IPS-18a (cell line): ENCODE results near the gene GH2.
"Not testable (repeated sequence)": the region's sequence is repeated elsewhere in the genome, so short reads cannot be mapped to it uniquely, and the experiment has no call there.

Experiments
- H3K27ac ChIP-seq: one replicate; pipeline ENCODE4 v1.5.1; 2013; ENCODE audit warnings: low read length
- H3K27me3 ChIP-seq: one replicate; pipeline ENCODE4 v1.6.1; 2013; ENCODE audit warnings: mild to moderate bottlenecking, low read length; ENCODE audit not compliant: control insufficient read depth, insufficient read depth
- H3K36me3 ChIP-seq: one replicate; pipeline ENCODE4 v1.6.1; 2013; ENCODE audit warnings: low read depth, low read length; ENCODE audit not compliant: control insufficient read depth
- H3K4me1 ChIP-seq: one replicate; pipeline ENCODE4 v1.6.1; 2013; ENCODE audit warnings: low read depth, low read length; ENCODE audit not compliant: control insufficient read depth
- H3K4me3 ChIP-seq: one replicate; pipeline ENCODE4 v1.5.1; 2013; ENCODE audit warnings: low read length
- H3K9ac ChIP-seq: one replicate; pipeline ENCODE4 v1.6.1; 2013; ENCODE audit warnings: mild to moderate bottlenecking, low read length, moderate library complexity
- H3K9me3 ChIP-seq: one replicate; pipeline ENCODE4 v1.6.1; 2013; ENCODE audit warnings: low read depth, low read length; ENCODE audit not compliant: control insufficient read depth

Gene GH2

GRCh38 chr17:63843910-63844677, 37.6 kb downstream of the GH2 start:
- no peaks in the 10 kb centered on the region for H3K9me3 ChIP-seq
- peaks cover 40% of the 10 kb centered on the region for H3K27me3 ChIP-seq
- no peaks in the 10 kb centered on the region for H3K36me3 ChIP-seq
- peaks cover 14% of the 10 kb centered on the region for H3K4me1 ChIP-seq
- no peak overlapping the region for H3K9ac ChIP-seq
- no peak overlapping the region for H3K4me3 ChIP-seq
- H3K27ac ChIP-seq, result no peak overlapping the region

GRCh38 chr17:63843387-63843888, 38.3 kb downstream of the GH2 start:
- not testable (repeated sequence) for H3K9me3 ChIP-seq, H3K27ac ChIP-seq, H3K36me3 ChIP-seq
- H3K4me3 ChIP-seq, result peak overlapping the region; percentile 94
- H3K27me3 ChIP-seq, result peaks cover 37% of the 10 kb centered on the region
- peaks cover 21% of the 10 kb centered on the region for H3K4me1 ChIP-seq
- H3K9ac ChIP-seq, result peak overlapping the region; percentile 5

GRCh38 chr17:63842540-63843386, 39.0 kb downstream of the GH2 start, which contains the start of gene SMARCD2:
Gene SMARCD2 (minus strand): TSS chr17:63842685. CDS start chr17:63842674, 11 bp downstream.
- peaks cover 22% of the 10 kb centered on the region for H3K4me1 ChIP-seq
- no peak within 1 kb of the TSS for H3K27ac ChIP-seq

GRCh38 chr17:63842173-63842539, 39.6 kb downstream of the GH2 start:
- H3K36me3 ChIP-seq, result no peaks in the 10 kb centered on the region
- peak overlapping the region; percentile 94 for H3K4me3 ChIP-seq
- no peaks in the 10 kb centered on the region for H3K9me3 ChIP-seq
- peak overlapping the region; percentile 77 for H3K9ac ChIP-seq
- H3K27me3 ChIP-seq, result peaks cover 25% of the 10 kb centered on the region
- H3K4me1 ChIP-seq, result peaks cover 22% of the 10 kb centered on the region
- no peak overlapping the region for H3K27ac ChIP-seq

More at GRCh38 chr17:63842540-63843386, 39.0 kb downstream of the GH2 start, which contains the start of gene SMARCD2:
- Histone ChIP-seq H3K27me3 (peaks cover 31% of the 10 kb centered on the region), H3K9ac (peak within 1 kb of the TSS; percentile 77), H3K9me3 (no peaks in the 10 kb centered on the region), H3K36me3 (no peaks in the 10 kb centered on the region), H3K4me3 (peak within 1 kb of the TSS; percentile 94)

- peaks cover 4% of the 10 kb centered on the region for H3K36me3 ChIP-seq
- H3K9me3 ChIP-seq, result no peaks in the 10 kb centered on the region
- peaks cover 22% of the 10 kb centered on the region for H3K4me1 ChIP-seq
- H3K4me3 ChIP-seq, result peak overlapping the region; percentile 94
- peaks cover 19% of the 10 kb centered on the region for H3K27me3 ChIP-seq
- H3K9ac ChIP-seq, result peak overlapping the region; percentile 77
- no peak overlapping the region for H3K27ac ChIP-seq
These were observed 40.2 kb downstream of the GH2 start for GRCh38 chr17:63841350-63842172.

GRCh38 chr17:63840591-63841349, 41.0 kb downstream of the GH2 start:
- Histone ChIP-seq H3K9me3 (no peaks in the 10 kb centered on the region), H3K27me3 (peaks cover 11% of the 10 kb centered on the region), H3K27ac (no peak overlapping the region), H3K4me3 (peak overlapping the region; percentile 94), H3K4me1 (peaks cover 22% of the 10 kb centered on the region), H3K9ac (no peak overlapping the region), H3K36me3 (peaks cover 4% of the 10 kb centered on the region)

- Histone ChIP-seq H3K4me3 (peak overlapping the region; percentile 21), H3K27ac (peak overlapping the region; percentile 54), H3K9me3 (no peaks in the 10 kb centered on the region), H3K4me1 (peaks cover 22% of the 10 kb centered on the region), H3K36me3 (peaks cover 12% of the 10 kb centered on the region), H3K27me3 (no peaks in the 10 kb centered on the region), H3K9ac (peak overlapping the region; percentile 36)
These were observed 43.0 kb downstream of the GH2 start for GRCh38 chr17:63838631-63839171.

GRCh38 chr17:63837962-63838600, 43.7 kb downstream of the GH2 start:
- Histone ChIP-seq H3K4me1 (peaks cover 22% of the 10 kb centered on the region), H3K4me3 (no peak overlapping the region), H3K9me3 (no peaks in the 10 kb centered on the region), H3K36me3 (peaks cover 19% of the 10 kb centered on the region), H3K9ac (no peak overlapping the region), H3K27me3 (no peaks in the 10 kb centered on the region), H3K27ac (no peak overlapping the region)

GRCh38 chr17:63837480-63837879, 44.3 kb downstream of the GH2 start:
- no peak overlapping the region for H3K27ac ChIP-seq
- no peak overlapping the region for H3K9ac ChIP-seq
- H3K4me3 ChIP-seq, result no peak overlapping the region
- H3K4me1 ChIP-seq, result peaks cover 22% of the 10 kb centered on the region
- no peaks in the 10 kb centered on the region for H3K9me3 ChIP-seq
- peaks cover 25% of the 10 kb centered on the region for H3K36me3 ChIP-seq
- no peaks in the 10 kb centered on the region for H3K27me3 ChIP-seq

- Histone ChIP-seq H3K9me3 (no peaks in the 10 kb centered on the region), H3K4me3 (no peak overlapping the region), H3K9ac (no peak overlapping the region), H3K27ac (no peak overlapping the region), H3K4me1 (peaks cover 22% of the 10 kb centered on the region), H3K36me3 (peaks cover 31% of the 10 kb centered on the region), H3K27me3 (no peaks in the 10 kb centered on the region)
These were observed 44.9 kb downstream of the GH2 start for GRCh38 chr17:63836811-63837210.
